Neural crest cell (in vitro differentiated cells): ENCODE measurements around the gene GALNT14. TPM values are rescaled to one million over a fixed set of nuclear protein-coding genes. Genes with fewer than 3 reads are reported as not detected.

ENCODE experiments used
- DNase-seq: peaks from one replicate; pipeline ENCODE4 v3.0.0; 2021; ENCODE audit warnings: low read depth, mixed read lengths, low spot score
- H3K27ac Mint-ChIP-seq: one replicate; pipeline ENCODE4 v1.8.0; 2021; ENCODE audit warnings: mild to moderate bottlenecking, mixed read lengths; ENCODE audit not compliant: unreplicated experiment
- H3K27me3 Mint-ChIP-seq: 2 replicates; pipeline ENCODE4 v1.8.0; 2021; ENCODE audit warnings: low read depth, mild to moderate bottlenecking, mixed read lengths
- H3K36me3 Mint-ChIP-seq: 2 replicates; pipeline ENCODE4 v1.8.0; 2021; ENCODE audit warnings: low read depth, mild to moderate bottlenecking, mixed read lengths
- H3K4me1 Mint-ChIP-seq: 2 replicates; pipeline ENCODE4 v1.8.0; 2021; ENCODE audit warnings: mixed read lengths
- H3K4me3 Mint-ChIP-seq: one replicate; pipeline ENCODE4 v1.8.0; 2021; ENCODE audit warnings: mild to moderate bottlenecking, mixed read lengths
- H3K9me3 Mint-ChIP-seq: 2 replicates; pipeline ENCODE4 v1.8.0; 2021; ENCODE audit warnings: mixed read lengths
- CTCF ChIP-seq: fragments of 200-600 bp; sonication (generic); conservative IDR thresholded peaks from 2 replicates; pipeline ENCODE4 v1.5.0; 2021; ENCODE audit warnings: antibody characterized with exemption, mild to moderate bottlenecking
- total RNA-seq: library from RNA; stranded (reverse); gene quantifications from 2 replicates; pipeline ENCODE4 v1.2.1, GENCODE V29; 2021

Gene GALNT14
- total RNA-seq, 1 donor from 2014 or later = 1.5 TPM

GRCh38 chr2:31151501-31151900 lies 13.3 kb upstream of the GALNT14 start:
- Mint-ChIP-seq H3K4me1 (peaks cover 6% of the 10 kb centered on the region), H3K27ac (no peak overlapping the region), H3K27me3 (peaks cover 20% of the 10 kb centered on the region), H3K4me3 (no peak overlapping the region), H3K36me3 (no peaks in the 10 kb centered on the region), H3K9me3 (no peaks in the 10 kb centered on the region)
- TF ChIP-seq CTCF = no peak
- no peak for DNase-seq

- no peak for DNase-seq
- Mint-ChIP-seq H3K4me3 (no peak overlapping the region), H3K36me3 (no peaks in the 10 kb centered on the region), H3K9me3 (no peaks in the 10 kb centered on the region), H3K4me1 (peaks cover 6% of the 10 kb centered on the region), H3K27me3 (peaks cover 18% of the 10 kb centered on the region), H3K27ac (no peak overlapping the region)
- TF ChIP-seq CTCF = no peak
Measured at GRCh38 chr2:31150120-31150670, 12.0 kb upstream of the GALNT14 start.

GRCh38 chr2:31148514-31148913 lies 10.3 kb upstream of the GALNT14 start:
- no peak overlapping the region for H3K27ac Mint-ChIP-seq
- no peak overlapping the region for H3K4me3 Mint-ChIP-seq
- peaks cover 24% of the 10 kb centered on the region for H3K27me3 Mint-ChIP-seq
- TF ChIP-seq CTCF = no peak
- H3K4me1 Mint-ChIP-seq = peaks cover 6% of the 10 kb centered on the region
- no peaks in the 10 kb centered on the region for H3K36me3 Mint-ChIP-seq
- DNase-seq = no peak
- no peaks in the 10 kb centered on the region for H3K9me3 Mint-ChIP-seq

- Mint-ChIP-seq H3K4me3 (no peak overlapping the region), H3K27ac (no peak overlapping the region), H3K9me3 (no peaks in the 10 kb centered on the region), H3K4me1 (peaks cover 6% of the 10 kb centered on the region), H3K36me3 (no peaks in the 10 kb centered on the region), H3K27me3 (peaks cover 25% of the 10 kb centered on the region)
- TF ChIP-seq CTCF = no peak
- DNase-seq = no peak
Measured at GRCh38 chr2:31147645-31148044, 9.4 kb upstream of the GALNT14 start.

GRCh38 chr2:31142110-31142509 lies 3.9 kb upstream of the GALNT14 start:
- no peak overlapping the region for H3K4me3 Mint-ChIP-seq

More at GRCh38 chr2:31142110-31142509, 3.9 kb upstream of the GALNT14 start:
- Mint-ChIP-seq H3K4me1 (peaks cover 9% of the 10 kb centered on the region), H3K27me3 (peaks cover 55% of the 10 kb centered on the region), H3K9me3 (no peaks in the 10 kb centered on the region), H3K36me3 (no peaks in the 10 kb centered on the region), H3K27ac (no peak overlapping the region)
- no peak for DNase-seq
- no peak for TF ChIP-seq CTCF
